GM20000 (cell line): Measurements from ENCODE around the gene RNASEH2C.

Experiments used
- DNase-seq: peaks from one replicate; pipeline ENCODE4 v3.0.0; 2012; ENCODE audit warnings: low spot score
- CTCF ChIP-seq: IDR thresholded peaks from 2 replicates; pipeline ENCODE4 v1.5.1; 2012; ENCODE audit warnings: mild to moderate bottlenecking, control low read depth; ENCODE audit errors: extremely low read depth, missing control alignments

Gene RNASEH2C

GRCh38 chr11:65727865-65728264 lies 7.3 kb upstream of the RNASEH2C start:
- no peak for TF ChIP-seq CTCF
- no peak for DNase-seq

- TF ChIP-seq CTCF, result no peak
- DNase-seq, result no peak
These were observed 6.1 kb upstream of the RNASEH2C start for GRCh38 chr11:65726660-65727059.

- no peak for TF ChIP-seq CTCF
- no peak for DNase-seq
These were observed 1.7 kb upstream of the RNASEH2C start for GRCh38 chr11:65722261-65722660.

- DNase-seq, result no peak
- no peak for TF ChIP-seq CTCF
These were observed 757 bp downstream of the RNASEH2C start for GRCh38 chr11:65719871-65720210.

GRCh38 chr11:65718964-65719492 lies 1.6 kb downstream of the RNASEH2C start:
- DNase-seq, result no peak

GRCh38 chr11:65718531-65718930 lies 2.1 kb downstream of the RNASEH2C start:
- no peak for TF ChIP-seq CTCF
- DNase-seq, result no peak

More at GRCh38 chr11:65718964-65719492, 1.6 kb downstream of the RNASEH2C start:
- no peak for TF ChIP-seq CTCF

GRCh38 chr11:65717906-65718305 lies 2.7 kb downstream of the RNASEH2C start:
- TF ChIP-seq CTCF, result no peak
- DNase-seq, result no peak
